ENCODE measurements around the gene LMBRD2. TPM values are rescaled to one million over a fixed set of nuclear protein-coding genes. Genes with fewer than 3 reads are reported as not detected.
"Not testable (repeated sequence)": the region's sequence is repeated elsewhere in the genome, so short reads cannot be mapped to it uniquely, and the experiment has no call there.

LMBRD2 gene
- total and polyA plus RNA-seq, 2 experiments from 2014 or later, result 7.0 to 14.5 TPM

GRCh38 chr5:36198281-36198680, 46.6 kb upstream of the LMBRD2 start:
- no peak for TF ChIP-seq EZH2phosphoT487 (IDR thresholded peaks at IDR 0.05; ENCODE audit: insufficient read depth, low read depth)
- TF ChIP-seq EZH2 (IDR thresholded peaks at IDR 0.05; ENCODE audit: insufficient read depth, poor library complexity, severe bottlenecking), result no peak
- peaks cover 9% of the 10 kb centered on the region for H3K4me1 ChIP-seq (ENCODE audit: insufficient read depth)
- in situ Hi-C loops (cut with MboI), result no loop called here
- H3K4me3 ChIP-seq, result no peak overlapping the region
- H3K27ac ChIP-seq, result no peak overlapping the region
- H3K36me3 ChIP-seq (ENCODE audit: low read depth), result peaks cover 49% of the 10 kb centered on the region
- H3K9me2 ChIP-seq (ENCODE audit: insufficient read depth), result no peaks in the 10 kb centered on the region
- no peaks in the 10 kb centered on the region for H3K9me3 ChIP-seq (ENCODE audit: low read depth)
- no peaks in the 10 kb centered on the region for H3K27me3 ChIP-seq (replicated peaks; ENCODE audit: insufficient read depth)
- H3K79me2 ChIP-seq (ENCODE audit: insufficient read depth), result no peaks in the 10 kb centered on the region
- H4K20me1 ChIP-seq (ENCODE audit: insufficient read depth), result no peaks in the 10 kb centered on the region
- no peak overlapping the region for H2AFZ ChIP-seq
- H3K9ac ChIP-seq, result no peak overlapping the region
- DNase-seq, result peak; percentile 32
- no peaks in the 10 kb centered on the region for H3F3A ChIP-seq (ENCODE audit: insufficient read depth)
- no peak overlapping the region for H3K4me2 ChIP-seq (ENCODE audit: unreplicated experiment)

GRCh38 chr5:36193746-36194145, 42.1 kb upstream of the LMBRD2 start:
- Histone ChIP-seq H3K36me3 (ENCODE audit: low read depth) (peaks cover 43% of the 10 kb centered on the region), H3K79me2 (ENCODE audit: insufficient read depth) (no peaks in the 10 kb centered on the region), H4K20me1 (ENCODE audit: insufficient read depth) (no peaks in the 10 kb centered on the region), H3F3A (ENCODE audit: insufficient read depth) (peaks cover 5% of the 10 kb centered on the region; the same call in 1 of the 2 replicates), H2AFZ (no peak overlapping the region), H3K4me3 (no peak overlapping the region), H3K27ac (no peak overlapping the region), H3K9me2 (ENCODE audit: insufficient read depth) (no peaks in the 10 kb centered on the region), H3K9me3 (ENCODE audit: low read depth) (no peaks in the 10 kb centered on the region), H3K4me2 (ENCODE audit: unreplicated experiment) (no peak overlapping the region), H3K27me3 (replicated peaks; ENCODE audit: insufficient read depth) (no peaks in the 10 kb centered on the region), H3K9ac (no peak overlapping the region), H3K4me1 (ENCODE audit: insufficient read depth) (no peaks in the 10 kb centered on the region)
- no peak for TF ChIP-seq EZH2 (IDR thresholded peaks at IDR 0.05; ENCODE audit: insufficient read depth, poor library complexity, severe bottlenecking)
- no peak for TF ChIP-seq EZH2phosphoT487 (IDR thresholded peaks at IDR 0.05; ENCODE audit: insufficient read depth, low read depth)
- in situ Hi-C loops (cut with MboI), result no loop called here
- WGBS, 2 experiments (ENCODE audit: low coverage in 1 of 2, low lambda C conversion rate in 2 of 2, missing lambda C conversion rate in 2 of 2), result 98% methylated on average over 5 of the region's 5 CpGs
- DNase-seq, result no peak

- in situ Hi-C loops (cut with MboI), result not testable (repeated sequence)
Measured at GRCh38 chr5:36184408-36184807, 32.7 kb upstream of the LMBRD2 start.

GRCh38 chr5:36181774-36182173, 30.1 kb upstream of the LMBRD2 start:
- Histone ChIP-seq H3K4me2 (ENCODE audit: unreplicated experiment) (no peak overlapping the region), H3K27ac (no peak overlapping the region), H3K9ac (no peak overlapping the region), H3K79me2 (ENCODE audit: insufficient read depth) (no peaks in the 10 kb centered on the region), H2AFZ (no peak overlapping the region), H3K9me3 (ENCODE audit: low read depth) (no peaks in the 10 kb centered on the region), H4K20me1 (ENCODE audit: insufficient read depth) (no peaks in the 10 kb centered on the region), H3K4me1 (ENCODE audit: insufficient read depth) (no peaks in the 10 kb centered on the region), H3K9me2 (ENCODE audit: insufficient read depth) (no peaks in the 10 kb centered on the region), H3K27me3 (replicated peaks; ENCODE audit: insufficient read depth) (no peaks in the 10 kb centered on the region), H3K36me3 (ENCODE audit: low read depth) (peaks cover 53% of the 10 kb centered on the region), H3K4me3 (no peak overlapping the region), H3F3A (ENCODE audit: insufficient read depth) (no peaks in the 10 kb centered on the region; the same call in 1 of the 2 replicates)
- no peak for DNase-seq
- TF ChIP-seq EZH2phosphoT487 (IDR thresholded peaks at IDR 0.05; ENCODE audit: insufficient read depth, low read depth) (no peak), EZH2 (IDR thresholded peaks at IDR 0.05; ENCODE audit: insufficient read depth, poor library complexity, severe bottlenecking) (no peak)
- WGBS, 2 experiments (ENCODE audit: low coverage in 1 of 2, low lambda C conversion rate in 2 of 2, missing lambda C conversion rate in 2 of 2), result 94 to 100% methylated on average over 2 of the region's 2 CpGs
- in situ Hi-C loops (cut with MboI), result no loop called here

More at GRCh38 chr5:36184408-36184807, 32.7 kb upstream of the LMBRD2 start:
- peaks cover 36% of the 10 kb centered on the region for H3K36me3 ChIP-seq (ENCODE audit: low read depth)
- H3K79me2 ChIP-seq (ENCODE audit: insufficient read depth); H4K20me1 ChIP-seq (ENCODE audit: insufficient read depth); H3K4me2 ChIP-seq (ENCODE audit: unreplicated experiment); H2AFZ ChIP-seq; DNase-seq; H3K27me3 ChIP-seq (replicated peaks; ENCODE audit: insufficient read depth); H3K27ac ChIP-seq; H3K4me1 ChIP-seq (ENCODE audit: insufficient read depth); H3K9ac ChIP-seq; H3K4me3 ChIP-seq; H3F3A ChIP-seq (ENCODE audit: insufficient read depth); H3K9me3 ChIP-seq (ENCODE audit: low read depth); H3K9me2 ChIP-seq (ENCODE audit: insufficient read depth): not testable (repeated sequence)
- WGBS, 2 experiments (ENCODE audit: low coverage in 1 of 2, low lambda C conversion rate in 2 of 2, missing lambda C conversion rate in 2 of 2), result 97 to 98% methylated on average over 2 of the region's 4 CpGs

Data from GM23248 (cell line).